ENCODE results near the gene FUT4.
"Not testable (repeated sequence)": the region's sequence is repeated elsewhere in the genome, so short reads cannot be mapped to it uniquely, and the experiment has no call there.

FUT4 gene

DNA sequence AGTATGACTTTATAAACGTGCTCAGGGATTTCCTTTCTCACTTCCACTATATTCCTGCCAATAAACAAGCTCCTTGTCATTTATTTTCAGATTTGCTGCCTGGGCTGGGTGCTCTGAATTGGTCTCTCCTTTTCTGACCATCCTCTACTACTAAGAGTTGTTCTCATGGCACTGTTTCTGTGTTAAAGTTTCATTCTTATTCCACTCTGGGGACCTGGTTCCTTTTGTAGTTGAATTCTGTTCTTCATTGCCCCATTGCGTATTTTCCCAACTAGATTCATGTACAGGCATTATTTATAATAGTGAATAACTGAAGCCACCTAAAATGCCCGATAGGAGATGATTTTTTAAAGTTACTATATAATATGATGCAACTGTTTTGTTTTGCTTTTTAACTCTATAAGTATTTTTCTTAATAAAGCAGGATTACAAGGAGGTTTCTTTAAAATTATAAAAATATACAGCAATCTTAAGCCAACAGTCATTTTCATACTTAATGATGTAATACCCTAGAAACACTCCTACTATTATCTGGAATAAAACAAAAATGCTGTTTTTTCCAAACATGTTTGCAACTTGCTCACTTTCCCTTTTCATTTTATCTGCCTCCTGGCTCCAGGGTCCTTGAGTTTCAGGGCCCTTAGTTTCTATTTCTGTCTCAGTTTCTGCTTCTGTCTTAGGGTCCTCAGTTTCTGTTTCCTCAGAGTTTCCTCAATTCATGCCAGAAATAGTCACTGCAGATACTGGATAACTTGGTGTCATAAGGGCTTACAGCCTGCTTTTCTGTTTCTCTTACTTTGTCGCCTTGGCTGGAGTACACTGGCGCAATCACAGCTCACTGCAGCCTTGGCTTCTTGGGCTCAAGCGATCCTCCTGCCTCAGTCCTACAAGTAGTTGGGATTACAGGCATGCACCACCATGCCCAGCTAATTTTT lies 9.8 kb upstream of the FUT4 start:
- no peak for DNase-seq (ENCODE audit: low read depth)

- DNase-seq (ENCODE audit: low read depth) = no peak
These were observed 7.3 kb upstream of the FUT4 start for GRCh38 chr11:94536386-94536785.

DNA sequence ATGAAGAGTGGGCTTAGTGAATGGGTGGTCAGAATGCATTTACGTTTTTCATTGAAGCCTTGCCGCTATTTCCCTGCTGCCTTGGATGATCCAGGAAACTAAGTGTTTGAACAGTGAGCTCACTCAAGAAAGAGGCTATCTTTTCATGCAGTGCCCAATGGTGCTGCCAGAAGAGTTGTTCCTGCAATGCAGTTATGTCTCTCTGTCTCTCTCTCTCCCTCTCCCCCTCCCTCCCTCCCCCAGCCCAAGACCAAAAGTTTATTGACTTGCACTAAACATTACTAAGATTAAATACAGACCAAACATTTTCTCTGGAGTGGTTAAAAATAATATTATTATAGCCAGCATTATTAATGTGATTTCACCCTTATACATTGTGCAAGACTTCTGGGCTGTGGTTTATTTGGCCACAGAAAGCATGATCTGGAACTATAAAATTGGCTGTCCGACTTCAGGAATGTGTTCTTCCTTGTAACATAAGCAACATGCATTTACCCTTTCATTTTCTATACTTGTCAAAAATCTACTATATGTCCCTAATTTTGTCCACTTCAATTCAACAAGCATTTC lies 6.6 kb upstream of the FUT4 start:
- DNase-seq (ENCODE audit: low read depth) = no peak

DNA sequence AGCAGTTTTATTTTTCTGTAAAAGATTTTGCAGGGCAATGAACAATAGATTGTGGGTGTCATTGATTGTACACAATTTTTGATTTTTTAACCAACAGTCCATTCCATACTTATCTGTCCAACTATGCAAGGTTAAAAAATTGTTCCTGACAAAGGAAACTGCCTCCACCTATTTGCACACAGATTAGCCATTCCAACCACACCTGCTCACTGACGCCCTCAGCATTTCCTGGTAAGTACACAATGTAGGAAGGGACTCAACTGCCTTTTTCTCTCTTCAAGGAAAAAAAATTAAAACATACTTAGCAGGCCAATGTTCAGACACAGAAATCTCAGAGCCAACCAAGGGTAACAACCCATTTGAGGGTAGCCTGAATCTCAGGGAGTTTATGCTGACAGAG lies 4.3 kb upstream of the FUT4 start:
- no peak for DNase-seq (ENCODE audit: low read depth)

GRCh38 chr11:94544646-94545263 lies 1.0 kb downstream of the FUT4 start:
- DNase-seq (ENCODE audit: low read depth) = no peak

DNA sequence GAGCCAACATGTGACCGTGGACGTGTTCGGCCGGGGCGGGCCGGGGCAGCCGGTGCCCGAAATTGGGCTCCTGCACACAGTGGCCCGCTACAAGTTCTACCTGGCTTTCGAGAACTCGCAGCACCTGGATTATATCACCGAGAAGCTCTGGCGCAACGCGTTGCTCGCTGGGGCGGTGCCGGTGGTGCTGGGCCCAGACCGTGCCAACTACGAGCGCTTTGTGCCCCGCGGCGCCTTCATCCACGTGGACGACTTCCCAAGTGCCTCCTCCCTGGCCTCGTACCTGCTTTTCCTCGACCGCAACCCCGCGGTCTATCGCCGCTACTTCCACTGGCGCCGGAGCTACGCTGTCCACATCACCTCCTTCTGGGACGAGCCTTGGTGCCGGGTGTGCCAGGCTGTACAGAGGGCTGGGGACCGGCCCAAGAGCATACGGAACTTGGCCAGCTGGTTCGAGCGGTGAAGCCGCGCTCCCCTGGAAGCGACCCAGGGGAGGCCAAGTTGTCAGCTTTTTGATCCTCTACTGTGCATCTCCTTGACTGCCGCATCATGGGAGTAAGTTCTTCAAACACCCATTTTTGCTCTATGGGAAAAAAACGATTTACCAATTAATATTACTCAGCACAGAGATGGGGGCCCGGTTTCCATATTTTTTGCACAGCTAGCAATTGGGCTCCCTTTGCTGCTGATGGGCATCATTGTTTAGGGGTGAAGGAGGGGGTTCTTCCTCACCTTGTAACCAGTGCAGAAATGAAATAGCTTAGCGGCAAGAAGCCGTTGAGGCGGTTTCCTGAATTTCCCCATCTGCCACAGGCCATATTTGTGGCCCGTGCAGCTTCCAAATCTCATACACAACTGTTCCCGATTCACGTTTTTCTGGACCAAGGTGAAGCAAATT lies 1.8 kb downstream of the FUT4 start:
- no peak for DNase-seq (ENCODE audit: low read depth)

- no peak for DNase-seq (ENCODE audit: low read depth)
These were observed 2.4 kb downstream of the FUT4 start for GRCh38 chr11:94546162-94546470.

- no peak for DNase-seq (ENCODE audit: low read depth)
These were observed 3.2 kb downstream of the FUT4 start for GRCh38 chr11:94546886-94547285.

DNA sequence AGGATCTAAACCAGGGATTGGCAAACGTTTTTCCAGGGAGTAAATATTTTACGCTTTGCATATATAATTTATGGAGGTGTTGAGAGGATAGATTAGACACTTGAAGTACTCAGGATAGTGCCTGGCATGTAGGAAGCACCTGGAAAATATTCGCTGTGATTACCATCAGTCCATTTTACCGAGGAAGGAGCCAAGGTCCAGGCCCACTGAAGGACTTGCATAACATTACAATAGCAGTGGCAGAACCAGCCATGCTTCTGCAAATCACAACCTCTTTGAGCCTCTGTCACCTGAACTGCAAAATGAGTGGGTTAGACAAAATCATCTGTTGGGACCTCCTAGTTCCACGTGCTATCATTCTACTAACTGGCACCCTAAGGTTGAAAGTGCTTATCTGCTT lies 5.4 kb downstream of the FUT4 start:
- DNase-seq (ENCODE audit: low read depth) = no peak

DNA sequence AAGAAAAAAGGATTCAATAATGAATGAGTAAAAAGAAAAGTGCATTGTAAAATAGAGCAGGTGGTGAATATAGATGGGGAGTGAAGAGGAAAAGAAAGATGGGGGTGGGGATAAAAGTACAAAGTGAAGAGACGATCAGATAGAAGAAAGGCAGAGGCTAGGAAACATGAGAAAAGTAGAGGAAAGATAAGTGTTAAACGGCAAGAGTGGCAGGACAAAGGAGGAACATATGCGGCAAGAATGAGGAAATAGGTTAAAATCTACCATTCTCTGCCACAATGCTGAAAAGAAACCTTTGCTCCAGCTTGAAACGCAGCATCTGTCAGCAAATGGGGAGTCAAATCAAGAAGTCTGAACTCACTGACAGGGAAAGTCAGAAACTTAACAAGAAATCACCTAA lies 6.8 kb downstream of the FUT4 start:
- DNase-seq (ENCODE audit: low read depth) = no peak

DNA sequence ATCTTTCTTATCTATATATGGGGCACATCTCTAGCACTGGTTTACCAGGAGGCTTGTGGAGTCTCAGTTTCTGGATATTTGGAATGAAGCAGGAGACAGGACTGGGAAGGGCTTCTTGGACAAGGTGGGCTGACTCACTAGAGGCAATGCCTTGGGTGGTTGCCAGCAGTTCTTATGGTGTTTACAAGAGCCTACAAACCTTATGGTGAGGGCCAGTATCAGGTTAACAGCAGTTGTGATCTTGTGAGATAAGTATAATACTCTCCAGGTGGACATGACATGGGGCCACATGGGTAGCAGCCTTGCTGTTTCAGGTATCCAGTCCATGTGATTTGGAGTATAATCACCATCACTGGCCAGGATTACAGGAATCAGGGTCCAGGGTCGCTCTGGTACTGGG lies 10.2 kb downstream of the FUT4 start:
- DNase-seq (ENCODE audit: low read depth) = no peak

DNA sequence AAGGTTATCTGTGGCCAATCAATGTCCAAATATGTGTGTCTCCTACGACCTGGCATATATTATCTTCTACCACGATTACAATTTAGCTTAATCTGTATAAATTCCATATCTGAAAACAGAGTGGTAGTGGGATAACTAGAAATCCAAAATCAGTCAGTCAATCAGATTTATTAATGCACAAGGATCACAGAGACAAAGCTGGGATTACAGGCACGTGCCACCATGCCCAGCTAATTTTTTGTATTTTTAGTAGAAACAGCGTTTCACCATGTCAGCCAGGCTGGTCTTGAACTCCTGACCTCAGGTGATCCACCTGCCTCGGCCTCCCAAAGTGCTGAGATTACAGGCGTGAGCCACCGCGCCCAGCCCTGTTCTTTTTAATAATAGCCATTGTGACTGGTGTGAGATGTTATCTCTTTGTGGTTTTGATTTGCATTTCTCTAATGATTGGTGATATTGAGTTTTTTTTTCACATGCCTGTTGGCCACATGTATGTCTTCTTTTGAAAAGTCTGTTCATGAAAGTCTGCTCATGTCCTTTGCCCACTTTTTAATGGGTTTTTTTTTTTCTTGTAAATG lies 12.1 kb downstream of the FUT4 start:
- DNase-seq (ENCODE audit: low read depth) = not testable (repeated sequence)

DNA sequence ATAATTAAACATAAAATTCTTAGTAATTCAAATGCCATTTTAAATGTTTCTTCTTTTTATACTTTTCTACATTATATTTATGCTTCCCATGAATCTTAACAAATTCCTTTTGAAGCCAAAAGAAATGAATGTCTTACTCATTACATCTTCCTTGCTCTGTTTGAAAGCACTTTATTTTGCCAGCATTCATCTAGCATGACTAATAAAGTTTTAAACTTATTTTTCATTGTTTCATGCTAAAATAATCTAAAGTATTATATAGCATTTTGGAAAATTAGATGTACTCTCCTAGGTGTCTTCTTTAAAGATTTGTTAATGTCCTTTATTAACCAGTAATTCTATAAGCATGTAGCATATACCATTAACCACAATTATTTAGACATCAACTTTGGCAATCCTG lies 13.7 kb downstream of the FUT4 start:
- no peak for DNase-seq (ENCODE audit: low read depth)

- no peak for DNase-seq (ENCODE audit: low read depth)
These were observed 14.3 kb downstream of the FUT4 start for GRCh38 chr11:94557992-94558391.

- DNase-seq (ENCODE audit: low read depth) = no peak
These were observed 14.7 kb downstream of the FUT4 start for GRCh38 chr11:94558468-94558867.

GRCh38 chr11:94558932-94559331 lies 15.2 kb downstream of the FUT4 start:
- DNase-seq (ENCODE audit: low read depth) = no peak

- no peak for DNase-seq (ENCODE audit: low read depth)
These were observed 15.6 kb downstream of the FUT4 start for GRCh38 chr11:94559361-94559760.

DNA sequence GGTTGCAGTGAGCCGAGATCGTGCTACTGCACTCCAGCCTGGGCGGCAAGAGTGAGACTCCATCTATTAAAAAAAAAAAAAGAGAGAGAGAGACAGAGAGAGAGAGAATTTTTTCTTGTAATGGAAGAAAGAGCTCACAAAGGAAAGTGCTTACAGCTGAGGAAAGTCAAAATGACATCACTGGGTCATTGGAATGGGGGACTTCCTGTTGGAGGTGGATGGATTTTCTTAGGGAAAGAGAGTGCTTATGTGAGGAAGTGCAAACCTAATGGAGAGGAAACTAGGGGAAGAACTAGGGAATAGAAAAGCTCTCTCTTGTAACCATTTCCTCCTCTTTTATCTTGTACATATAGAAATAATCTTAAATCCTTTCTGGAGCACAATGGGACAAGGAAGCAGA lies 17.1 kb downstream of the FUT4 start:
- DNase-seq (ENCODE audit: low read depth) = no peak

GRCh38 chr11:94563176-94563847 lies 19.6 kb downstream of the FUT4 start:
- no peak for DNase-seq (ENCODE audit: low read depth)

- no peak for DNase-seq (ENCODE audit: low read depth)
These were observed 20.2 kb downstream of the FUT4 start for GRCh38 chr11:94563848-94564467.

GRCh38 chr11:94567181-94567670 lies 23.5 kb downstream of the FUT4 start, which contains the start of gene PIWIL4:
Gene PIWIL4, plus strand, starts transcription at chr11:94567368. Its CDS starts 151 bp downstream, at chr11:94567519.
- DNase-seq (ENCODE audit: low read depth) = no peak
